GM15510 (cell line): ENCODE measurements around the gene PEAR1.

Experiments
- POLR2A ChIP-seq: IDR thresholded peaks from 3 replicates; pipeline ENCODE4 v1.6.1; 2011; ENCODE audit warnings: borderline replicate concordance; ENCODE audit not compliant: insufficient read length; ENCODE audit errors: extremely low read depth

The PEAR1 gene

DNA sequence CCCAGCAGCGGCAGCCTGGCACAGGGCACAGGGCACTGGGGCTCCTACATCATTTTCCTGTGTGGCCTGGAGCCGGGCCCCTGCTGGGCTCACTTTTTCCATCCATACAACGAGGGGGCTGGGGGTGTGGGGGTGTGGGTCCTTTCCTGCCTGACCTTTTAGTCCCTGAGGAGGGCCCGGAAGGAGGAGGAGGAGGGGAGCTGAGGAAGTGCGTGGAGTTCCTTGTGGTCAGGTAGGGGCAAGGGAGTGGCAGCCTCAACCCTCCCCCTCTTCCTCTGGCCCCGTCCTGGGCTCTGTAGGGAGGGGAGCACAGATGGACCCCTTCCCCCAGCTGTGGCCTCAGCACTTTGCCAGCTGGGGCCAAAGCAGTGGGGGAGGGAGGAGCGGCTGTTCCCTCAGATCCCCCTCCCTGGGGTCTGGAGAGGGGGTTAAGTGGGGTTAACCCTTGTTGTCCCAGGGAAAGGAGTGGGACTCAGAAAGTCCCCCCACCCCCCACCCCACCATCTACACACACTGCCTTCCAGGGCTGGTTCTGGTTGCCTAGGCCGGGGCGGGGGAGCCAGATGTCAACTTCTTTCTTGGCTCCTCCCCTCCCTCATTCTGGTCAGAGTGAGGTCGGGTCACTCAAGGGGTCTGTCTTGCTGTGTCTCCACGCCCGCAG, 27.1 kb upstream of the PEAR1 start:
- TF ChIP-seq POLR2A: no peak

DNA sequence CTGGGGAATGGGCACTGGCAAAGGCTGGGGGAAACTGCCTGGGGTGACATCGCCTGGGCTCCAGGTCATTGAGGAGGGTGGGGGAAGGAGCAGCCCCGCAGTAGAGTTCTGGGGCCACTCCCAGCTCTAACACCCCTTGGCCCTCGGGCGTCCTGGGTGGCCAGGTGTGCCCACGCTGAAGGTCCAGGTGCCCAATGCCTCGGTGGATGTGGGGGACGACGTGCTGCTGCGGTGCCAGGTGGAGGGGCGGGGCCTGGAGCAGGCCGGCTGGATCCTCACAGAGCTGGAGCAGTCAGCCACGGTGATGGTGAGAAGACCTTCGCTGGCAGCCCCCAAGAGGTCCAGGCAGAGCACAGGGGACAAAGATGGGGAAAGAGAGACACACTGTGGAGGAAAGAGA, 25.2 kb upstream of the PEAR1 start:
- TF ChIP-seq POLR2A: no peak

DNA sequence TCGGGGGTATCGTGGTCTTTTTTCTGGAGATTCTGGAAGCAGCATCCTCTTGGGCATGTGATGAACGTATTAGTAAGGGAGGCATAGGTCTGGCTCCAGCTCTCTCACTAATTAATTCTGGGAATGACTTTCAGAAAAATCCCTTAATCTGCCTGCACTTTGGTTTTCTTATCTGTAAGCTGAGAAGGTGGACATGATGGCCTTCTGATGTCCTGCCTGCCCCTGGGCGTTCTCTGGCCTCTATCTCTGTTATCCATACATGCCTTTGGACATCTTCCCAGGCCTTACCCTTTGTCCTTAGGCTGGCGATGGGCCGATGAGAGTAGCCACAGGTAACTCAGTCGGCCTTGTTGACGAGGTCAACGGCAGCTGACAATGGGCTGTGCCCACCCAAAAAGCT, 24.1 kb upstream of the PEAR1 start:
- TF ChIP-seq POLR2A: no peak

DNA sequence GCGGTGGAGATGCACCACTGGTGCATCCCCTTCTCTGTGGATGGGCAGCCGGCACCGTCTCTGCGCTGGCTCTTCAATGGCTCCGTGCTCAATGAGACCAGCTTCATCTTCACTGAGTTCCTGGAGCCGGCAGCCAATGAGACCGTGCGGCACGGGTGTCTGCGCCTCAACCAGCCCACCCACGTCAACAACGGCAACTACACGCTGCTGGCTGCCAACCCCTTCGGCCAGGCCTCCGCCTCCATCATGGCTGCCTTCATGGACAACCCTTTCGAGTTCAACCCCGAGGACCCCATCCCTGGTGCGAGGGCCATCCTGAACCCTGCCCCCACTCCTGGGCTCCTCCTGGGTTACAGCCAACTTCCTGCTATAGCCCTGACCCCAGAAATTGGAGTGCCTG, 19.9 kb upstream of the PEAR1 start:
- TF ChIP-seq POLR2A: no peak

DNA sequence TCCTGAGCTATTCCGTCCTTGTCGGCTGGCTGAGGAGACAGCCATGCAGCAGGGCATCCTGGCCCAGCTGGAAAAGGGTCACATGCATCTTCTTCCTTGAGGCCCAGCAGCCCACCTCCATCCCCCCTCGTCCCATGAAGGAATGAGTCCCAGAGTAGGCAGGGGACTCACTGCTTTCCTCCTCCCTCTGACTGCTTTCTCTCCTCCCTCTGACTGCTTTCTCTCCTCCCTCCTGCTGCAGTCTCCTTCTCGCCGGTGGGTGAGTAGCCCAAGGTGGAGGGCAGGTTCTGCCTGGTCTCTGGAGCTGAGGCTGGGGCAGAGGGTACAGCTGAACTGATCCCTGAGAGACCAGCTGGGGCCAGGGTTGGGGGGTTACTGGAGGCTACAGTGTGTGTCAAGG, 19.4 kb upstream of the PEAR1 start:
- no peak for TF ChIP-seq POLR2A

DNA sequence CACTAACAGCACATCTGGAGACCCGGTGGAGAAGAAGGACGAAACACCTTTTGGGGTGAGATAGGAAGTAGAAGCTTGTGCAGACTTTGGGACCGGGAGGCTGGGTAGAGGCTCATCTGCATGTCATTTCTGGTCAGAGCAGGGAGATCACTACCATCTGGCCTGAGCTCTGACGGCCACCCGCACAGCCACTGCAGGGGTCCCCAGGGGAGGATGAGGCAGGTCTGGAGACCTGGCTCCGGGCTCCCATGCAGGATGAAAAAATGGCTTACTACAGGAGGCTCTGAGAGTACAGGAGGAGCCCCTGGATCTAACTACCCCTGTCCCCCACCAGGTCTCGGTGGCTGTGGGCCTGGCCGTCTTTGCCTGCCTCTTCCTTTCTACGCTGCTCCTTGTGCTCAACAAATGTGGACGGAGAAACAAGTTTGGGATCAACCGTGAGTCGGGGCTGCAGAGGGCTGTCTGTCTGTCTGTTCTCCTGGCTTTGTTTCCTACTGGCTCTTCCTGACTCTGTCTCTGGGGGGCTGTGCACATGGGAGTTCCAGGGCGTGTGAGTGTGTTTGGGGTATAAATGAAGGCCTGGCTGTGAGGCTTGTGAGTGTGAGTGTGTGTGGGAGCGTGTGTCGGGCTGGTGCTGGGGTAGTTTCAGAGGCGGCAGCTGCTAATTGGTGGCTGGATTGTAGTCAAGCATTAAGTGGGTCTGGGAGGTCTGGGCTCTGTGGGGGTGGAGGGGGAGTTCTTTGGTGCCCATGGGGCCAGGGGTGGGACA, 18.8 kb upstream of the PEAR1 start:
- TF ChIP-seq POLR2A: no peak

DNA sequence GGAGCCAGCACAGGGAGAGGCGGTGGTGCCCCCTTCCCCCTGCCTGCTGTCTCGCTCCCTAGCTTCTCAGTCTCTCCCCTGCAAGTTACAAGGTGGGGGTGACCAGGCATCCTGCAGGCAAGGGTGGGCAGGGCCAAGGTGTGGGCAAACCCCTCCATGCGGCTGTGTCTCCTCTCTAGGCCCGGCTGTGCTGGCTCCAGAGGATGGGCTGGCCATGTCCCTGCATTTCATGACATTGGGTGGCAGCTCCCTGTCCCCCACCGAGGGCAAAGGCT, 18.2 kb upstream of the PEAR1 start:
- TF ChIP-seq POLR2A: no peak

DNA sequence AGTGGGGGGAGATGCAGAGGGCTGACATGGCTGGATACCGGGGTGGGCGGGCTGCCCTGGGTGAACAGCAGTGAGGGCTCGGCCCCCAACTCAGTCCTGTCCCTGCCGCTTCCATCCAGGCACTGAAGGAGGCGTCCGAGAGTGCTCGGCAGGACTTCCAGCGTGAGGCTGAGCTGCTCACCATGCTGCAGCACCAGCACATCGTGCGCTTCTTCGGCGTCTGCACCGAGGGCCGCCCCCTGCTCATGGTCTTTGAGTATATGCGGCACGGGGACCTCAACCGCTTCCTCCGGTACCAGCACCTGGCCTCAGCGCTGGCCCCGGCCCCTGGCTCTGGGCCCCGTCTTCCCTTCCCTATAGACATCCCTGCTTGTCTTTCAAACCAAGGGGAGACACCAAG, 17.2 kb upstream of the PEAR1 start:
- no peak for TF ChIP-seq POLR2A

DNA sequence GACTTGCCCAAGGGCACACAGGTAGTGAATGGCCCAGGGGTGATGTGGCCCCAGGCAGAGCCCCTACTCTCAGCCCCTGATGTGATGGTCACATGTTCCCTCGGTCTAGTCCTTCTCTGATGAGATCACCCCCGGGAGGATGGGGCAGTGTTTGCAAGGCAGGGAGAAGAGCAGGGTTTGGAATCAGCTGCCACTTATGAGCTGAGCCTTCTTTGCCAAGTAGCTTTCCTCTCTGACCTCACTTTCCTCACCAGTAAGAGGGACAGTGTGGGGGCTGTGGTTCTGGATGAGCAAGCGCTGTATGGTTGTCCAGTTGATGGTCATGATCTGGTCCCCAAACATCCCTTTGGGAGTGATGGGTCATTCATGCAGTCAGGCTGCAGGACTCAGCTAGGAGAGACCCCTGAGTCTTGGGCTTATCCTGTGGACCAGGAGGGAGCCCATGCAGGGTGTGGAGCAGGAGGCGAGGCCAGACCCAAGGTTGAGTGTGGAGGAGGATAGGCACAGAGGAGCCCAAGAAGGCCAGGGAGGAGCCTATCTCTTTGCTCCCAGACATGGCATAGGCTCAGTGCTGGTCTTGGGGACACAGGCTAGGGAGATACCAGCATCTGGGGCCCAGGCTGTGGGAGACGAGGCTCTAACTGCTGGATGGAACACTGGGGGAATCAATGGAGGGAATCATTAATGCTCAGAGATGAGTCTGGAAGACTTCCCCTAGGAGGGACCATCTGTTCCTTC, 15.9 kb upstream of the PEAR1 start:
- no peak for TF ChIP-seq POLR2A

DNA sequence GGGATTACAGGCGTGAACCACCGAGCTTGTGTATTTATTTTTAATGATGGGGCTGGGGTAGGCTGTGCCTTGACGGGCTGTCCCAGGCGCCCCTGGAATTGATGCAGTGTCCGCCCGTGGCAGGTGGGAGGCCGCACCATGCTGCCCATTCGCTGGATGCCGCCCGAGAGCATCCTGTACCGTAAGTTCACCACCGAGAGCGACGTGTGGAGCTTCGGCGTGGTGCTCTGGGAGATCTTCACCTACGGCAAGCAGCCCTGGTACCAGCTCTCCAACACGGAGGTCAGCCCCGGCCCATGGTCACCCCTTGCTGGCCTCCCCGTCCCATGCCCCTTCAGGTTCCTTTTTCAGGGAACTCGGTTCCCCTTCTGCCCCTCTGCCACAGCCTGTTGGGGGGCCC, 13.6 kb upstream of the PEAR1 start:
- no peak for TF ChIP-seq POLR2A

DNA sequence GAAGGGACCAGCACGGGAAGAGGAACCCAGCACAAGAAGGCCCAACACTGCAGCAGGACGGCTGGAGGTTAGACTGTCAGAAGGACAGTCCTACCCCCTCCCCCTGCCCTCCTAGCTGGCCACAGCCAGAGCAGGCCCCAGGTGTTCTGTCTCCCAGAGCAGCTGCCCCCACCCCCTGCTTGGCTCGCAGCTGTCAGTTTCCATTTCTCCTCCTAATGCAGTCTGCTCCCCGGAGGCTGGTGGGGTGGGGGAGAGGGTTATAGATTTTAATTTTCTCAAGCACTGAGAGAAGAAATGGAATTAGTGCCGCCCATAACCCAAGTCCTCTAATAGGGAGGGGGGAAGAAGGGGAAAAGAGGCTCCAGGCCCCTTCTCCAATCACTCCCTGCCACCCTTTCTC, 13.0 kb upstream of the PEAR1 start:
- TF ChIP-seq POLR2A: no peak

DNA sequence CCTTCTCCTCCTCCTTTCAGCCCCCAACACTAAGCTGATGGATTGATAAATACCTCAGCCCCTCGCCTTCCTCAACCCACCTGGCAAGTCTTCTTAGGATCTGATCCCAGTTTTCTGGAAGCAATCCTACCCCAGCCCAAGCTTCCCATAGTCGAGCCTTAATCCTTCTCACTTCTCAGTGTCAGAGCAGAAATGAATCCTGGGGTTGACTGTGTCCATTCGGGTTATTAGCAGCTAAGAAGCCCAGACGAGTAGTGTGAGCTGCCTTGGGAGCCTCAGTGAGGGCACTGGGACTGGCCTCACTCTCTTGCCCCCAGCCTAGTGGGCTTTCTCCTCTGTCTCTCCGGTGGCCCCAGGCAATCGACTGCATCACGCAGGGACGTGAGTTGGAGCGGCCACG, 12.4 kb upstream of the PEAR1 start:
- TF ChIP-seq POLR2A: no peak

DNA sequence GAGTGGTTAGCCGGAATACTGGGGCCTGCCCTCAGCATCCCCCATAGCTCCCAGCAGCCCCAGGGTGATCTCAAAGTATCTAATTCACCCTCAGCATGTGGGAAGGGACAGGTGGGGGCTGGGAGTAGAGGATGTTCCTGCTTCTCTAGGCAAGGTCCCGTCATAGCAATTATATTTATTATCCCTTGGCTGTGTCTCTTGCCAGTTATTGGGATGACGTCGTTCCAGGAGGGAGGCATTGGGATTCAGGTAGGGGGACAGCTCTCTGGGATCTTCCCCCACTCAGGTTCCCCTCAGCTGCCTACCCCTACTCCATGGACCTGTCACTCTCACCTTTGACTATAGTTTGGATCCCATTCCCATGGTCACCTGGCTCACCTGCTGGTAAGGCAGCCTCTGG, 11.9 kb upstream of the PEAR1 start:
- TF ChIP-seq POLR2A: no peak

DNA sequence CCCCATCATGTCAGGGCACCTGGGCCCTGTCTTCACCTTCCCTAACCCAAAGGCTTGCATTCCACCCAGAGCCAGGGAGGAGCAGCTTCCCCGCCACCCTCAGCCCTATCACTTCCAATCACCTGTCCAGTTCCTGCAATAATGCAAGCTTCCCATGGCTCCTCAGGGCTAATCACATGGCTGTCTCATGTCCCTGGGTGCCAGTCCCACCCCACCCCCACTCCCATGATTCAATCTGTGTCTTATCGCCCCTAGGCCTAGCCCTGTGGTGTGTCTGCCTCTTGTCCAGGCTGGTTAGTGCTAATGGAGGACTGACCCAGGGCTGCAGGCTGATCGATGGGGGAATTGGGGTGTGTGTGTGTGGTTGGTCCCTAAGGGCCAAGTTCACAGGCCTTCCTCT, 11.0 kb upstream of the PEAR1 start:
- no peak for TF ChIP-seq POLR2A

DNA sequence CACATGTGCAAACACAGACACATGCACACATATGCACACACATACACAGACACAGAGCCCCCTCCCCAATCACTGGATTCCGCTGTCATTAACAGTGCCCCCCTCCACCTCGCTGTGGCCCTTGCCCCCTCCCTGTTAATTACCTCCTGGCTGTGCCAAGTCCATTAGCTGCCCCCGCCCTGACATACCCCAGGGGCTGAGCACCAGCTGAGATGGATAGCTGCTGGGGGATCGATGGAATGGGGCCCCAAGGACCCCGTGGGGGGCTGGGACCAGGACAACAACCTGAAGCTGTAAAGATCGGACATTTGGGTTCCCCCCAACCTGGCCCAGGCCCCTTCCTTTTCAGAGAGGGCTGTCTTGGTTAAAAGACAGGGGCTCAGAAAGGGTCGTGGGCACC, 9.6 kb upstream of the PEAR1 start:
- TF ChIP-seq POLR2A: no peak
